TTC549 (cell line): ENCODE measurements around the gene PI4KA.
"Not testable (repeated sequence)": the region's sequence is repeated elsewhere in the genome, so short reads cannot be mapped to it uniquely, and the experiment has no call there.

Experiments used
- FAIRE-seq: peaks from 2 replicates; lab custom pipeline; 2012; peaks lifted over from hg19 to GRCh38; lab: Jason Lieb, UNC

Gene PI4KA

GRCh38 chr22:20663137-20663828 lies 195.3 kb downstream of the PI4KA start:
- FAIRE-seq: no peak

- not testable (repeated sequence) for FAIRE-seq
Observed at GRCh38 chr22:20662524-20663036, 196.0 kb downstream of the PI4KA start.

GRCh38 chr22:20661473-20661872 lies 197.1 kb downstream of the PI4KA start:
- FAIRE-seq: no peak

GRCh38 chr22:20660441-20661054 lies 198.1 kb downstream of the PI4KA start:
- FAIRE-seq: no peak

GRCh38 chr22:20659920-20660319 lies 198.7 kb downstream of the PI4KA start:
- FAIRE-seq: no peak

GRCh38 chr22:20659258-20659657 lies 199.4 kb downstream of the PI4KA start:
- no peak for FAIRE-seq

GRCh38 chr22:20658433-20659222 lies 200.0 kb downstream of the PI4KA start:
- FAIRE-seq: no peak

- no peak for FAIRE-seq
Observed at GRCh38 chr22:20657963-20658362, 200.6 kb downstream of the PI4KA start.
